ENCODE measurements around the gene PGA5. TPM values are rescaled to one million over a fixed set of nuclear protein-coding genes. Genes with fewer than 3 reads are reported as not detected.

Gene PGA5
- polyA plus RNA-seq, 1 donor from 2014 or later: not detected

GRCh38 chr11:61258546-61258945, 17.6 kb downstream of the PGA5 start:
- Histone ChIP-seq H3K36me3 (ENCODE audit: insufficient read depth, low read length) (no peaks in the 10 kb centered on the region), H3F3A (ENCODE audit: insufficient read depth, low read length, poor library complexity, severe bottlenecking) (no peaks in the 10 kb centered on the region), H4K20me1 (ENCODE audit: insufficient read depth) (no peaks in the 10 kb centered on the region), H3K4me3 (ENCODE audit: low read length) (no peak overlapping the region), H3K27me3 (ENCODE audit: insufficient read depth, low read depth, low read length) (no peaks in the 10 kb centered on the region), H3K79me2 (replicated peaks; ENCODE audit: insufficient read depth, low read length) (no peaks in the 10 kb centered on the region), H2AFZ (ENCODE audit: low read depth, low read length) (no peak overlapping the region), H3K9me3 (ENCODE audit: low read length) (no peaks in the 10 kb centered on the region), H3K27ac (ENCODE audit: low read length) (no peak overlapping the region), H3K9ac (ENCODE audit: low read length) (no peak overlapping the region), H3K9me2 (ENCODE audit: insufficient read depth, low read length) (no peaks in the 10 kb centered on the region), H3K4me2 (ENCODE audit: low read length) (no peak overlapping the region)
- TF ChIP-seq EP300 (conservative IDR thresholded peaks at IDR 0.05; ENCODE audit: poor library complexity, severe bottlenecking) (no peak), EZH2 (IDR thresholded peaks at IDR 0.05; ENCODE audit: borderline replicate concordance, insufficient read depth, low read length, poor library complexity, severe bottlenecking) (no peak), SMC3 (conservative IDR thresholded peaks at IDR 0.05; ENCODE audit: poor library complexity) (no peak), POLR2AphosphoS5 (IDR thresholded peaks at IDR 0.05) (no peak), RAD21 (conservative IDR thresholded peaks at IDR 0.05) (no peak)

GRCh38 chr11:61259363-61259762, 18.4 kb downstream of the PGA5 start:
- Histone ChIP-seq H3F3A (ENCODE audit: insufficient read depth, low read length, poor library complexity, severe bottlenecking) (no peaks in the 10 kb centered on the region), H3K4me3 (ENCODE audit: low read length) (no peak overlapping the region), H3K9ac (ENCODE audit: low read length) (no peak overlapping the region), H3K27me3 (ENCODE audit: insufficient read depth, low read depth, low read length) (no peaks in the 10 kb centered on the region), H3K36me3 (ENCODE audit: insufficient read depth, low read length) (no peaks in the 10 kb centered on the region), H3K4me2 (ENCODE audit: low read length) (no peak overlapping the region), H3K9me3 (ENCODE audit: low read length) (no peaks in the 10 kb centered on the region), H3K9me2 (ENCODE audit: insufficient read depth, low read length) (no peaks in the 10 kb centered on the region), H4K20me1 (ENCODE audit: insufficient read depth) (no peaks in the 10 kb centered on the region), H3K79me2 (replicated peaks; ENCODE audit: insufficient read depth, low read length) (no peaks in the 10 kb centered on the region), H2AFZ (ENCODE audit: low read depth, low read length) (no peak overlapping the region), H3K27ac (ENCODE audit: low read length) (no peak overlapping the region)
- TF ChIP-seq EP300 (conservative IDR thresholded peaks at IDR 0.05; ENCODE audit: poor library complexity, severe bottlenecking) (no peak), RAD21 (conservative IDR thresholded peaks at IDR 0.05) (no peak), SMC3 (conservative IDR thresholded peaks at IDR 0.05; ENCODE audit: poor library complexity) (no peak)

GRCh38 chr11:61264371-61264770, 23.4 kb downstream of the PGA5 start:
- Histone ChIP-seq H3K79me2 (replicated peaks; ENCODE audit: insufficient read depth, low read length) (no peaks in the 10 kb centered on the region), H3K36me3 (ENCODE audit: insufficient read depth, low read length) (no peaks in the 10 kb centered on the region), H2AFZ (ENCODE audit: low read depth, low read length) (no peak overlapping the region), H3K4me3 (ENCODE audit: low read length) (no peak overlapping the region), H3K9ac (ENCODE audit: low read length) (no peak overlapping the region), H4K20me1 (ENCODE audit: insufficient read depth) (no peaks in the 10 kb centered on the region), H3K4me2 (ENCODE audit: low read length) (no peak overlapping the region), H3K9me2 (ENCODE audit: insufficient read depth, low read length) (no peaks in the 10 kb centered on the region), H3K27ac (ENCODE audit: low read length) (no peak overlapping the region), H3K9me3 (ENCODE audit: low read length) (no peaks in the 10 kb centered on the region), H3F3A (ENCODE audit: insufficient read depth, low read length, poor library complexity, severe bottlenecking) (no peaks in the 10 kb centered on the region), H3K27me3 (ENCODE audit: insufficient read depth, low read depth, low read length) (no peaks in the 10 kb centered on the region)
- TF ChIP-seq RAD21 (conservative IDR thresholded peaks at IDR 0.05) (no peak), POLR2AphosphoS5 (IDR thresholded peaks at IDR 0.05) (no peak), REST (IDR thresholded peaks at IDR 0.05; ENCODE audit: borderline replicate concordance) (no peak), EZH2 (IDR thresholded peaks at IDR 0.05; ENCODE audit: borderline replicate concordance, insufficient read depth, low read length, poor library complexity, severe bottlenecking) (no peak), MXI1 (conservative IDR thresholded peaks at IDR 0.05; ENCODE audit: poor library complexity, severe bottlenecking) (no peak), CTCF (IDR thresholded peaks at IDR 0.05; ENCODE audit: poor library complexity, severe bottlenecking) (no peak), EP300 (conservative IDR thresholded peaks at IDR 0.05; ENCODE audit: poor library complexity, severe bottlenecking) (no peak), SMC3 (conservative IDR thresholded peaks at IDR 0.05; ENCODE audit: poor library complexity) (no peak), TAF1 (IDR thresholded peaks at IDR 0.05; ENCODE audit: low read depth) (no peak)

Data from neural cell (in vitro differentiated cells).